ACHN (cell line): ENCODE data around the gene AP1AR.
"Not testable (repeated sequence)": the region's sequence is repeated elsewhere in the genome, so short reads cannot be mapped to it uniquely, and the experiment has no call there.

ENCODE experiments used
- DNase-seq: peaks from one replicate; pipeline ENCODE4 v3.0.0-alpha.2; 2015
- in situ Hi-C: cut with HindIII; loops from 2 replicates; pipeline ENCODE4 v1.10.0; 2017; ENCODE audit warnings: low sequenced_read_pairs, low pct_ligation_motif_present, low pct_unique_long_range_greater_than_20kb

The AP1AR gene

GRCh38 chr4:112231779-112232713 lies at the start of gene AP1AR:
Gene AP1AR (plus strand): TSS chr4:112231787. CDS start chr4:112232092, 305 bp downstream.
- DNase-seq: peak; percentile 81
- in situ Hi-C loops: loop anchor here (25.0 kb wide), 1 partner anchor 145 kb away; no protein-coding TSS in a partner anchor

- in situ Hi-C loops: no loop called here
- DNase-seq: no peak
These were observed 49.0 kb upstream of the AP1AR start for GRCh38 chr4:112182604-112183003.

- DNase-seq: no peak
- in situ Hi-C loops: no loop called here
These were observed 48.3 kb upstream of the AP1AR start for GRCh38 chr4:112183252-112183651.

- DNase-seq: no peak
- in situ Hi-C loops: no loop called here
These were observed 47.1 kb upstream of the AP1AR start for GRCh38 chr4:112184438-112184837.

GRCh38 chr4:112185334-112185733 lies 46.3 kb upstream of the AP1AR start:
- DNase-seq: no peak
- in situ Hi-C loops: no loop called here

GRCh38 chr4:112185740-112186670 lies 45.6 kb upstream of the AP1AR start:
- no peak for DNase-seq
- in situ Hi-C loops: no loop called here

GRCh38 chr4:112189754-112190153 lies 41.8 kb upstream of the AP1AR start:
- no peak for DNase-seq
- in situ Hi-C loops: no loop called here

- in situ Hi-C loops: no loop called here
- DNase-seq: no peak
These were observed 40.9 kb upstream of the AP1AR start for GRCh38 chr4:112190684-112191083.

GRCh38 chr4:112196461-112196860 lies 35.1 kb upstream of the AP1AR start:
- in situ Hi-C loops: no loop called here
- no peak for DNase-seq

GRCh38 chr4:112199041-112199440 lies 32.5 kb upstream of the AP1AR start:
- in situ Hi-C loops: no loop called here
- no peak for DNase-seq

GRCh38 chr4:112201915-112202505 lies 29.6 kb upstream of the AP1AR start:
- in situ Hi-C loops: no loop called here
- DNase-seq: no peak

- no peak for DNase-seq
- in situ Hi-C loops: no loop called here
These were observed 28.0 kb upstream of the AP1AR start for GRCh38 chr4:112203593-112203992.

- in situ Hi-C loops: no loop called here
- DNase-seq: no peak
These were observed 25.2 kb upstream of the AP1AR start for GRCh38 chr4:112206431-112206830.

GRCh38 chr4:112208137-112209095 lies 23.2 kb upstream of the AP1AR start:
- in situ Hi-C loops, DNase-seq: not testable (repeated sequence)

GRCh38 chr4:112210777-112211176 lies 20.8 kb upstream of the AP1AR start:
- DNase-seq: no peak
- in situ Hi-C loops: no loop called here

- in situ Hi-C loops: no loop called here
- DNase-seq: no peak
These were observed 18.5 kb upstream of the AP1AR start for GRCh38 chr4:112213091-112213490.

GRCh38 chr4:112213856-112214255 lies 17.7 kb upstream of the AP1AR start:
- in situ Hi-C loops: no loop called here
- no peak for DNase-seq
